VCaP (cell line): ENCODE data around the gene A2M.

ENCODE experiments used
- H3K27ac ChIP-seq: fragments of 450-650 bp; 2 replicates; pipeline ENCODE4 v1.5.1; 2017
- CTCF ChIP-seq: fragments of 450-650 bp; conservative IDR thresholded peaks from 2 replicates; pipeline ENCODE4 v1.5.1; 2017; ENCODE audit warnings: mild to moderate bottlenecking, moderate library complexity

A2M gene

GRCh38 chr12:9103050-9103849, 12.5 kb downstream of the A2M start:
- TF ChIP-seq CTCF: no peak; the same call in 1 of the 2 replicates
- no peak overlapping the region for H3K27ac ChIP-seq

- H3K27ac ChIP-seq: no peak overlapping the region
- TF ChIP-seq CTCF: no peak
Observed at GRCh38 chr12:9101018-9101687, 14.6 kb downstream of the A2M start.

- TF ChIP-seq CTCF: no peak
- H3K27ac ChIP-seq: no peak overlapping the region
Observed at GRCh38 chr12:9099552-9100190, 16.0 kb downstream of the A2M start.

GRCh38 chr12:9098463-9099026, 17.2 kb downstream of the A2M start:
- no peak overlapping the region for H3K27ac ChIP-seq
- no peak for TF ChIP-seq CTCF

GRCh38 chr12:9098115-9098452, 17.6 kb downstream of the A2M start:
- no peak overlapping the region for H3K27ac ChIP-seq

GRCh38 chr12:9096563-9097176, 19.0 kb downstream of the A2M start:
- H3K27ac ChIP-seq: no peak overlapping the region

More at GRCh38 chr12:9098115-9098452, 17.6 kb downstream of the A2M start:
- no peak for TF ChIP-seq CTCF

More at GRCh38 chr12:9096563-9097176, 19.0 kb downstream of the A2M start:
- TF ChIP-seq CTCF: no peak
